Activated naive CD4-positive, alpha-beta T cell treated with anti-CD3 and anti-CD28 coated beads, Interleukin-2, amount 50 U/mL, for 16 hours (primary cell): ENCODE results near the gene BCOR.

ENCODE experiments used
- DNase-seq: peaks from one replicate; pipeline ENCODE4 v3.0.0-alpha.2; 2020

BCOR gene

GRCh38 chrX:40111868-40112267 is 14.1 kb upstream of the BCOR start:
- no peak for DNase-seq

- DNase-seq, result no peak
Observed at GRCh38 chrX:40109288-40110008, 11.7 kb upstream of the BCOR start.

GRCh38 chrX:40108959-40109287 is 11.2 kb upstream of the BCOR start:
- DNase-seq, result peak; percentile 70

- no peak for DNase-seq
Observed at GRCh38 chrX:40108162-40108958, 10.6 kb upstream of the BCOR start.

GRCh38 chrX:40107291-40108161 is 9.8 kb upstream of the BCOR start:
- no peak for DNase-seq

GRCh38 chrX:40106676-40107290 is 9.0 kb upstream of the BCOR start:
- no peak for DNase-seq

- DNase-seq, result peak; percentile 74
Observed at GRCh38 chrX:40105835-40106675, 8.3 kb upstream of the BCOR start.

- peak; percentile 27 for DNase-seq
Observed at GRCh38 chrX:40104985-40105834, 7.5 kb upstream of the BCOR start.

- DNase-seq, result no peak
Observed at GRCh38 chrX:40104630-40104984, 6.8 kb upstream of the BCOR start.

- DNase-seq, result no peak
Observed at GRCh38 chrX:40103565-40104323, 6.0 kb upstream of the BCOR start.

GRCh38 chrX:40102393-40103381 is 4.9 kb upstream of the BCOR start:
- DNase-seq, result no peak

GRCh38 chrX:40101430-40101802 is 3.7 kb upstream of the BCOR start:
- no peak for DNase-seq

GRCh38 chrX:40100537-40101429 is 3.0 kb upstream of the BCOR start:
- DNase-seq, result no peak

GRCh38 chrX:40100141-40100536 is 2.4 kb upstream of the BCOR start:
- no peak for DNase-seq

GRCh38 chrX:40099055-40099958 is 1.5 kb upstream of the BCOR start:
- DNase-seq, result peak; percentile 38

GRCh38 chrX:40098264-40099054 is 701 bp upstream of the BCOR start:
- peak; percentile 50 for DNase-seq
